ENCODE measurements around the gene MAFB.

The MAFB gene

DNA sequence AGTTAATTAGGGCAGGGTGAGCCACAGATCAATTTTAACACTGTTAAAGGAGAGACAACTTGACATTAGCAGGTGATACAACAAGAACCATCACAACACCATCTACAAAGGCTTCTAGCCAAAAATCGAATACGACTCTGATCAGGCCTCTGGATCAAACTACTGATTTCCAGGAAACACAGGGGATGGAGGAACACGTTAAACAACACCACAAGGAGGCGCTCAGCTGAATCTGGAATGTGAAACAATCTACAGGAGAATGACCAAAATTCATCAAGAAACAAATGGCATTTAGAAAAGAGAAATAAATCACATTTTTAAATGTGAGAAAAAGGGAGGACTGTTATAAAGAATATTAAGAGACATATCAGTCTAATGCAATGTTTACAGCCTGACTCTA, 13.5 kb upstream of the MAFB start:
- no peak for DNase-seq (ENCODE audit: low read depth in 2 of 2)

DNA sequence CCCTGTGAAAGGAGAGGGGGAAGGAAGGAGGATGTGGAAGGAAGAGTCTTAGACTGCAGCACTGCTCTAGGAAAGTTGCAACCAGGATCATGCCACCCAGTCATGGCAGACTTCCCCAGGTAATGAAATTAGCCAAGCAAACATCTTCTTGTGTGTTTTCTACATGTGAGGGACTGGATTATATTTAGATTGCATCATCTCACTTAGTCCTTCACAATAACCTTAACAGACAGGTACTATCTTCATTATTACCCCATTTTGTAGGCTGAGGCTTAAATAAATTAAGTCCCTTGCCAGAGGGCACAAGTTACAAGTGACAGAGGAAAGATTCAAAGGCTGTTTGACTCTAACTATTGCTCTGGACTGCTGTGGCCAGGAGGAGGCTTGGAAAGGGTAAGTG, 9.7 kb upstream of the MAFB start:
- DNase-seq (ENCODE audit: low read depth in 2 of 2) = no peak

DNA sequence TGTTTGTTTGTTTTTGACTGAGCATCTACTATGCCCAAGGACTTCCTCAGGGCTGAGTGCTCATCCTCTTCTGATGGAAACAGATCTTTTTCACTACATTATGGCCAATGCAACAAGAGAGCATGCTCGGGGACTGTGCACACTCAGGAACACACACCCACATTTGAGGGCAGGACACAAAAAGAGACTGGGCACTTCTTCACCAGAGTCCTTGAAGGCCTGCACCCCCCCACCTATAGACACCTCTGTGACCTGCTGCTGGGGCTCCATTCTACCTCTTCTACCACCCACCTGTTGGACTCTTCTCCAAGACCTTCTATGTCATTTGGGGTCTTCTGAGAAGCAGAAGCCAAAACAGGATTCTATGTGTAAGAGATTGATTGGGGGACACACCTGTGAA, 9.2 kb upstream of the MAFB start:
- no peak for DNase-seq (ENCODE audit: low read depth in 2 of 2)

DNA sequence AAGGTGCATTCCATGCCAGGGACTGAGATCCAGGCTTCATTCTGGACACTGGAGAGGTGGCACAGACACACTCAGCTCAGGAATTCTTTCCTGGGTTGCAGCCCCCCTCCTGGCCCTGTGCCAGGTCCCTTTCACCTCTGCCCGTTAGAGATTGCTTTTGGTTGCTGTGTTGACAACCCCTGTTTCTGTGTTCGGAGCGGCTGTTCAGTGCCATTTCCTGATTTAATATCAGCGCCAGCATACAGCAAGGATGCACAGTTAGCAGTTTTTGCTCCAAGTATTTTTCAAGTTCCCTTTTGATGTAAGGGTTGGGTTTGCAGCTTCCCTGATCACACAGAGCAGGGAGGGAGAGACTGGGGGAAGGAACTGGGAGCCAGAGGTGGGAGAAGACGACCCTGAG, 8.5 kb upstream of the MAFB start:
- no peak for DNase-seq (ENCODE audit: low read depth in 2 of 2)

DNA sequence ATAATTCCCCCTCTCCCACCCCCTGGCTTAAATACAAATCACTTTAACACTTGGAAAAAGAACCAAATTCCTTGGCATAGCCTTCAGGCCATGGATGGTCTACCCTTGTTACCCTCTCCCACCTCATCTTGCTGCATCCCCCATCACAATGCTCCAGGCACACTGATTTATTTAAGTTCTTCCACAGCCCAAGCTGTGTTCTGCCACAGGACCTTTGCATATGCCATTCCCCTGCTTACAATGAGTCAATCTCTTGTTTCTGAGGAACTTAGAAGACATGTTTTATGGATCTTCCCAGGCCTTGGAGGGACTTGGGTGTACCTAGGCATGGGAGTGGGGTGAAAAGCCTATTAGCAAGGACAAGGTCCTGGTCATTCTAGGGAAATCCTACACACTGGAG, 6.2 kb upstream of the MAFB start:
- DNase-seq (ENCODE audit: low read depth in 2 of 2) = no peak

DNA sequence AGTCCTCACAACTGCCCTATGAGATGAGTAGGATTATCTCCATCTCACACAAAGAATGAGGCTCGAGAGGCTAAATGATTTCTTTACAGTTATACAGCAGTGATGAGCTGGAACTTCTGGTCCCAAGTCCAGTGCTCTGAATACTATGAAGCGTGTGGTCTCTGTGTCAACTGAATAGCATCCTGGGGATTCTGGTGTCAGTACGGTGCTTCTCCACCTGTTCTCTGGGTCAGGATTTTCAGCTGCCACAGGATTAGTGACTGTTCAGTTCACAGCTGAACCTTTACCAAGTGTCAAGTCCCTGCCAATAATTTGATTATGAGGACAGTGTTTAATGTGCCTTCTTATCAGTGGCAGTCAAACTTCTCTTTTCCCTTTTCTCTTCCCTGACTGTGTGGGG, 5.2 kb upstream of the MAFB start:
- no peak for DNase-seq (ENCODE audit: low read depth in 2 of 2)

DNA sequence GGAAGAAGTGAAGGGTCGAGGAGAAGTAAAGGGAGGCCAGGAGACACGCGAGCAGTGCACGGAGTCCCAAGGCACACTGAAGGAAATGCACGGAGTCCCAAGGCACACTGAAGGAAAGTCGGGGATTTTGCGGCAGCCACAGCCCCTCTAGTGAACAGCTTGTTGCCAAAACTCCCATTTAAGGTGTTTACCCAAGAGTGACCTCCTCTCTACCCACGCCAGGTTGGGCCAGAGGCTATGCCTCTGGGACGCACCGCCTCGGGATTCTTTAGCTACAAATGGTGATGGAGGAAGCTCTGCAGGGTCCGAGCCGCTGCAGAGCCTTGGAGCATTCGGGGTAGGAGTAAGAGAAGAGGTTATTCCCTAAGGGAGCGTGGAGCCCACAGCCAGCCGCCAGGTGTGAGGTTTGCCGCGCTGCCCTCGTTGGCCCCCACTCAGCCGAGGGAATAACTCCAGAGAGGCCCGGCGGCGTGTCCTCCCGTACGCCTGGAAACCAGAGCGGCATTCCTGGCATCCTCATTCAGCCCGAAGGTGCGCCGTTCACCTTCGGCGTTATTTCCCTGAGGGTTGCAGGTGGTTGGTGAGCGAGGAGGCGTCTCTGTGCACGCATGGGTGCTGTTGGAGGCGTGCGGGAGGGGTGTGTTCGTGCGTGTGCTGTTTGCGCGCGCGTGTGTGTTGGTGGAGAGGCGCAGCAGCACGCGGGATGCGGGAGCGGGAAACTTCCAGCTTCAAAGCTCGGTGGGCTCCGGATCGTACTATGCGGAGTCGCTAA, 3.4 kb upstream of the MAFB start:
- DNase-seq (ENCODE audit: low read depth in 2 of 2) = no peak

DNA sequence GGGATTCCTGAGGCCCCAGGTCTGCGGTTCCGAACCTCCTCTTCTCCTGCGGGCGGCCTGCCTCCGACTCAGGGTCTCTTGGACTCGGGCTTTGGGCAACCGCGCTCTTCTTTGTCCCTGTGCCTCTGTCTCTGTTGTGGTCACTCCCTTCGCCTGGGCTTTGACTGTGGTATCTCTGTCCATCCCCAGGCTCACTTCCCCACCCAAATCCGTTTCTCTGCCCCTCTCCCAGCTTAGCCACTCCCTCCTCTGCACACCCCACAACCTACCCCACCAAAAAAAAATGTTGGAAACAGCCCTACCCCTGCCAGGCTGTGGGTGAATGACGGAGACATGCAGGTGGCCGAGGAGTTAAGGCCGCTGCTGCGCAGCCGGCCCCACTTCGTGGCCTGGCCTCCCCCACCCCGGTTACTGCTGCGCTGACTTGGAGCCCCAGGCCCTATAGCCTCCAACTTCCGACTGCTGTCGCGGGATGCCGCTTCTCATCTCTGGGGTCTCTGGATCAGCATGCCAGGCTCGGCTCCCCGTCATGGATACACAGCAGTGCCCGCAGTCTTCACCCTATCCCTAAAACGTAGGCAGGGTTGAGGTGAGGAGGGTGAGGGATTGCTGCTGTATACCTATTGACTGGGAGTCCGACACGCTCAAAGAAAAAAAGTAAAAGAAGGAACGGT, 2.7 kb upstream of the MAFB start:
- no peak for DNase-seq (ENCODE audit: low read depth in 2 of 2)

DNA sequence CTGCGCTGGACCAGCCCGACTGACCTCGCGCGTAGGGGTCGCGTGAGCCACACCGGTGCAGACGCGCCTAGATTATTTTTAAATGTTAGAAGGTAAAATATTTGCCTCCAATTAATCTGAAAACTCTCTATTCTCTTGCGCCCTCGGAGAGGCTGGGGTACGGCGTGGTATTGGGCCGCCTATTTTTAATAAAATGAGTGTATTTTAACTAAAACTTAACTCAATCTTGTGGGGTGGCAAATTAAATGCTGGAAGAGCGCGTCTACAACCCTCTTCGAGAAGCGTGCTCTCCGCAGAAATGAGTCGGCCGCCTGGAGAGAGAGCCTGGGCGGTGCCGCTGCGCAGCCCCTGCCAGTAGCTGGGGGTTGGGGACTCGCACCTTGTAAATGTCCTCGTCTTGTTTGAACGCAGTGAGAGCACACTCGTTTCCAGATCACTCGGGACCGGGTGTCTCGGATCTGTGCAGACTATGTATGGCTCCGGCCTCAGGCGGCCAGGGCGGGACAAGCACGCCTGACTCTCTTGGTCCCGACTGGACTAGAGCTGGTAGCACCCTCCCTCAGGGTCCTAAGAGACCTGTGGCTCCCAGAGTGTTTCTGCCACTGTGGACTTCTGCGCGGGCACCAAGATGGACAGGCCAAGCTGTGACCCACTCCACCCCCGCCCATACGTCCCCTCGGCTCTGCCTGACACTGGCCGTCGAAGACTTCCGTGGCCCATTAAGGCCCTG, 2.0 kb upstream of the MAFB start:
- DNase-seq (ENCODE audit: low read depth in 2 of 2) = no peak

DNA sequence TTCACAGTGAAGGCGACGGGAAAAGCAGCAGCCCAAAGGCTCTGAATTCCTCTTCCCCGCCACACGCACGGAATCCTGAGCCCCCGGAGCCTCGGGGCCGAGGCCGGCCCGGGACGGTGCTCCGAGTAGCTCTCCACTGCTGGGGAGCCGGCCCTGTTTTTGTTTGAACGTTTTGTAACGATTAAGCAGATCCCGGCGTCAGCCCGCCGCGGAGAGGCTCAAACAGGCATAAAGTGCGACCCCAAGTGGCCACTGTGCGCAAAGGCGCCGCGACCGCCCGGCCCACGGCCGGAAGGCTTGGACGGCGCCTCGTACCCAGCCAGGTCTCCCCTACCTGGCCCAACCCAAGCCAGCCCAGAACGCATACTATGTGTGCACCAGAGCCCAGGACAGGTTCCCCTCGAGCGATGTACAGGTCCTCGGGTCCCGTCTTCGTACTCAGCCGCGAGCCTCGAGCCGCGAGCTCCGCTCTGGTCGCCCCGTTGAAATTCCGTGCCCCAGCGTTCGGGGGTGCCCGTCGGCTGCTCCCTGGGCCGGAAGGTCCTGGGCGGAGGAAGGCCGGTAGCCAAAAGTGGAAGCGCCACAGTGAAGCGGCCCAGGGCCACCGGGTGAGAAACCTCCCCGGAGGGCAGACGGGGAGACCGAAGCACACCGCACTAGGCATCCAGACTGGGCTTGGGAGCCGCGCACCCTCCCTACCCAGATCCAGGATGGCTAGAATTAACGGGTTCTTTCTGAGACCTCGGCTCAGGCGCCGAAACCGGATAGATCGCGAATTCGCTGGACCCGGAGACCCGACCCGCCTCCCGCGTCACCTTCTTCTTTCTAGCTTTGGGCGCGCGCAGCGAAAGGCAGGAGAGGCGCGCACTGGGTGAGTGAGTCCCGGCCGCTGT, 1.2 kb upstream of the MAFB start:
- peak; percentile 78 for DNase-seq (ENCODE audit: low read depth in 2 of 2)

DNA sequence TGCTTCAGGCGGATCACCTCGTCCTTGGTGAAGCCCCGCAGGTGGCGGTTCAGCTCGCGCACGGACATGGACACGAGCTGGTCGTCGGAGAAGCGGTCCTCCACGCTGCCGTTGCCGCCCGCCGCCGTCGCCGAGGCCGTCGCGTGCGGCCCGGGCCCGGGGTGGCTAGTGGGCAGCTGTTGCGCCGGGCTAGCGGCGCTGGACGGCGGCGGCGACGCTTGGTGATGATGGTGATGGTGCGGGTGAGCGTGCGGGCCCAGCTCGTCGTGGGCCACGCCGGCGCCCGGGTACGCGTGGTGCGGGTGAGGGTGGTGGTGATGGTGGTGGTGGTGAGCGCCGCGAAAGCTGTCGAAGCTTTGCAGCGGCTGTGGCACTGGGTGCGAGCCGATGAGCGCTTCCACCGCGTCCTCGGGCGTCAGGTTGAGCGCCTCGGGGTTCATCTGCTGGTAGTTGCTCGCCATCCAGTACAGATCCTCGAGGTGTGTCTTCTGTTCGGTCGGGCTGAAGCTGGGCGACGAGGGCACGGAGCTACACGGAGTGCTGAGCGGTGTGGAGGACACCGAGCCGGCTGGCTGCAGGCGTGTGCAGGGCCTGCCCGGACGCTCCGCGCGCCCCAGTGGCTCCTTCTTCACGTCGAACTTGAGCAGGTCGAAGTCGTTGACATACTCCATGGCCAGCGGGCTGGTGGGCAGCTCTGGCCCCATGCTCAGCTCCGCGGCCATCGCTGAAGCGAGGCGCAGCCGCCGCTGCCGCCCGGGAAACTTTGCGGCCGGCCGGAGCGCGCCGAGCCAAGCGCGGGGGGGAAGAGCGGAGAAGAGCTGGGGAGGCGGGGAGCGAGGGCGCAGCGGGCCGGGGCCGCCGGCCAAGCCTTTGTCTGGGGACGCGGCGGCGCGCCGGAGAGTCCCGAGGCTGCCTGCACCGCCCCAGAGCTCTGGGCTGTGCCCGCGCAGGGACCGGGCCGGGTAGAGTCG, 622 bp downstream of the MAFB start:
- no peak for DNase-seq (ENCODE audit: low read depth in 2 of 2)

DNA sequence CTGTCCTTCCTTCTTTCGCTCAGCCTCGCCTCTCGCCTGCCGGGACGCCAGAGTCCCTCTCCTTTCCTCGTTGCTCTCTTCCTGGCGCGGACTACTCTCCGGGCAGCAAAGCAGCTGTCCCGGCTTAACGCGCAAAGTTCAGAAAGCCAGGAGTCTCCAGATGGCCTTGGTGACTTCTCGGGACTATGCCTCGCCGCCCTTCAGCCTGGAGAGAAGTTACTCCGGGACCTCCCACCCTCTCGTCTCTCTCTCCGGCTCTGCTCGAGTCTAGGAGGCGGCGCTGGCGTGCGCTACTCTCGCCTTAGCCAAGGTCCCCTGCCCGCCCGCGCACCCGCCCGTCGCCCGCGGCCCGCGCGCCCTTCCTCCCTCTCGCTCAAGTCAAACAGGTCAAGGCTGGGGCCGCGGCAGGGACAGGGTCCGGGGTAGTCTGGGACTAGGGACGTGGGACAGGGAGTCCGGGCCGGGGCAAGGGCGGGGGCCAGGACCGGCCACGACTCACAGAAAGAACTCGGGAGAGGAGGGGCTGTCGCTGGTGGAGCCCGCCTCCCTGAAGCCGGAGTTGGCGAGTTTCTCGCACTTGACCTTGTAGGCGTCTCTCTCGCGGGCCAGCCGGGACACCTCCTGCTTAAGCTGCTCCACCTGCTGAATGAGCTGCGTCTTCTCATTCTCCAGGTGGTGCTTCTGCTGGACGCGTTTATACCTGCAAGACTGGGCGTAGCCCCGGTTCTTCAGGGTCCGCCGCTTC, 1.5 kb downstream of the MAFB start:
- no peak for DNase-seq (ENCODE audit: low read depth in 2 of 2)

DNA sequence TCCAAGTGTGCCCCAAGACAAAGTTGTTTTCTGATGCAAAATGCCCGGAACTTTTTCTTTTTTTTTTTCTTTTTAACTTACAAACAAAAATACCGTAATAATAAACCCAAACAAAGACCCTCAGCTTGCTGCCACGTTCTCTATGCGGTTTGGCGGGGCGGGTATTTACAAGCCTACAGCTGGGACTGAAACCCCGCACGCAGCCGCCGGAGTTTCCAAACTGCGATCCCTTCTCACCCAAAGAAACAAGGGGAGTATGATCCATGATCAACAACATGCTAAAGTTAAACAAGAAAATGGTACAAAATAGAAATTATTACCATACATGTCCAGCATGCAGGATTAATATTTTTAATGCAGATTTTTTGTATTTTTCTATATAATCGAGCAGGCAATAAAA, 2.1 kb downstream of the MAFB start:
- DNase-seq (ENCODE audit: low read depth in 2 of 2) = no peak

DNA sequence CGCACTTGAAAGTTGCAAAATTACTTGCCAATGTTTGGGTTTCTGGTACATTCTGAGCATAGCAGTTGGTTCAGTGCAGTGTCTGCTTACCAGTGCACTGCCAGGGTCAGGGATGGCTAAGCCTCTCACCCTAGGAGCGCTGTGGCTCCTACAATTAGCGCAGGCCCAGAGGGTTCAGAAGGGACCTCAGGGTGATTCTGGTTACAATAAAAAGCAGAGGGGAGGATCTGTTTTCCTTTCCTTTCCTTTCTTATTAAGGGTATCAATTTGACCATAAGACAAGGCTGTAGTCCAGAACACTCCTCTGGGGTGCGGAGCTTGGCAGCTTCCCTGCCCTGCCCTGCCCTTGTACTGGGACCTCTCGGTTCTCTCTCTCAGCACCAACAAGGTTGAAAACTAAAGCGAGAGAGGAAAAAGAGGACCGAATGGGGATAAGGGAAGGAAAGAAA, 2.6 kb downstream of the MAFB start:
- DNase-seq (ENCODE audit: low read depth in 2 of 2) = no peak

DNA sequence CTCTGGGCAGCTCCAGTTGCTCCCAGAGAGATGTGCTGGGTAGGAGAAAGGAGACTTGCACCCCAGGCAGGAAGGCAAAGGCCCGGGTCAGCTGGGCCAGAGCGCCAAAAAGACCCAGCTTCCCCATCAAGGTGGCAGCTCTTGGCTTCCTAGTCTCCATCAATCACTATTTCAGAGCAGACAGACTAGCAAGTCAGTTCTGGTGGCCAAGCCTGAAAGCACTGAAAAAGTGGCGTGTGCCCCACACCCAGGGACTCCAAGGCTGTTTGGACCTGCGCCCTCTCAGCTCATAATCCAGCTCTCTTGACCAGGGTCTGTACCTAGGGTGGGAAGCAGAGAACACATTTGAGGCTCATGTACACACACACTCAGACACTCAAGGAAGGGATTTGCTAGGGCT, 3.7 kb downstream of the MAFB start:
- DNase-seq (ENCODE audit: low read depth in 2 of 2) = no peak

DNA sequence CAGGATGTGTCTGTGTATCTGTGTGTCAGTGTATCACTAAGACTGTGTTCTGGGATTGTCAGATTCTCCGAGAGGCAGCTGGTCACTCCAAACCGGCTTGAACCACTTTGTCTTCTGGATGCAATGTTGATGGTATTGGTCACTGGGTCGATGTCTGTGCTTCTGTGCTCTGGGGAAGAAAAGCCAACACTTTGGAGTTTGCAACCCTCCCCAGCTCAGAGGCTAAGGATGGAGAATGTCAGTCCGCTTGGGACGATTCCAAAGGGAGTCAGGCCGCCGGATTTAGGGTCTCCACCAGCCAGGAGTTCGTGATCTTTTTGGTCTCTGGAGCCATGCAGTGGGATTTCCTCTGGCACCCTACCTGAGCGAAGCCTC, 5.2 kb downstream of the MAFB start:
- DNase-seq (ENCODE audit: low read depth in 2 of 2) = no peak

DNA sequence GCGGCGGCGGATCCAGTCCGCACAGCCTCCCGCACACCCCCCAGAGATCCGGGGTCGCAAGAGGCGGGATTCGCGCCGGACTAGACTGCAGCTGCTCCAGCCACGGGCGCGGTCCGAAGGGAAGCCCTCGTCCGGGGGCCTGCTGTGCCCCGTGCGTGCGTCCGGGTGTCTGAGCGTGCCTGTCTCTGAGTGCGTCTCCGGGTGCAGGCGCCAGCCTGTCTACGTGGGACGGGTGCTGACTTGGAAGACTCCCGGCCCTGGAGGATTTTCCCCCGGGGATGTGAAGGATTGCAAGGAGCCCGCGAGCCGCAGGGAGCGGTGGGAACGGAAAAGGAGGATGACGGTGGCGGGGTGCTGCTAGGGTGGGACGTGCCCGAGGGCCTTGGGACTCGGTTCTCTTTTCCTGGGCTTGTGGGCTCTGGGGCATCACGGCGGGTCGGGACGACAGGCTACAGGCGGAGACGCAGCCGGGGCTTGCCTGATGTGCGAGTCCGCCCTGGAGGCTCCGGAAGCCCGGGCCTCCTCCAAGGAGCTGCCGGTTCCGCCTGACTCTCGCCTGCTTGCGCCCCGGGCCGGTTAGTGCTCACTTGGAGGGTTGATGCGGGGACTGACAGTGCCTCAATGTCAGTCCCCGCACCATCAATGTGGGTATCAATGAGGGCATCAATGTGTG, 5.7 kb downstream of the MAFB start:
- no peak for DNase-seq (ENCODE audit: low read depth in 2 of 2)

DNA sequence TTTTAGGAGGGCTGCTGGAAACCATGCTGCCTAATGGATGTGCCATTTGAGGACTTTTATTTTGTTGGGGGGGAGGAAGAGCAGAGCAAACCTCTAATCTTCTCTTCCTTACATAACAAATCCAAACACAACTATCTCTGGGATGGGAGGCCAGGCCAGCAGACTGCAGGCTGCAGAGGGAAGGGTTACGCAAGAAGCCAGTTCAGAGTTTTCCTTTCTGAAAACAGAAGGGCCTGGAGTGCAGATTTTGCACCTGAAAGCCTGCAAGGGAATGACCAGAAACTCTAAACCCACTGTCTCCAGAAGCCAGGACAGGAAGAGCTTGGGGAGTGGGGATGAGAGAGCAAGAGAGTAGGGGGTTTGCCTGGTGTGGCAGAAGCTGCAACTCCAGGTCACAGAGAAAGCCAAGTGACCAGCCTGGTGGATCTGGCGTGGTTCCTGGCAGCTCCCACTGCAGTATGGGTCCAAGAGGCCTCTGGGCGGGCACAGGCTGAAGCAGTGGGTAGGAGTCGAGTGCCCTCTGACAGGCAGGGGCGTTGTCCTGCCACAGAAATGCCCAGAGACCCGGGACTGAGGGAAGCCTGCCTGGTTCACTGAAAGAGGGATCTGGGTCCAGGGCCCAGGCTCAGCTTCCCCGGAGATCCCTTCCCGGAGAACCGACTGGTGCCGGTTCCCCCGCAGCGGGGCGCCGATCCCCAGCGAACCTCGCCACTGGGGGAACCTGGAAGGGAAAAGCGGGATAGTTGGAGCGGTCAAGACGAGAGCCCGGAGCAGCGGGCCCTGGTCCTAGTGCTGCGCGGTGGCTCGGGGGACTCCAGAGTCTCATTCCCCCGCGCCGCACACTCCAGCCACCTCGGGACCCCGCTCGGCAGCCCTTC, 6.7 kb downstream of the MAFB start:
- no peak for DNase-seq (ENCODE audit: low read depth in 2 of 2)

All from fibroblast of skin of left quadriceps (primary cell).